K562 (cell line): ENCODE measurements around the gene MIDN. TPM values are rescaled to one million over a fixed set of nuclear protein-coding genes. Genes with fewer than 3 reads are reported as not detected.

Experiments used
- NR2C2 ChIP-seq, 2 experiments: fragments of 200-800 bp in 1 of 2; sonication (Bioruptor generic) in 1 of 2; sonication (generic) in 1 of 2; formaldehyde crosslinking in 1 of 2; IDR thresholded peaks; 2 replicates each; pipeline versions ENCODE4 v1.6.1 to v1.8.0; 2016 to 2022; ENCODE audit warnings: mild to moderate bottlenecking in 1 of 2, missing compliant biosample characterization in 1 of 2, missing genetic modification characterization in 1 of 2, missing genetic modification reagents in 1 of 2
- RB1 ChIP-seq: fragments of 450-650 bp; IDR thresholded peaks from 2 replicates; pipeline ENCODE4 v1.6.1; 2017; ENCODE audit warnings: low read depth, mild to moderate bottlenecking
- SMC3 ChIP-seq: conservative IDR thresholded peaks from 2 replicates; pipeline ENCODE4 v1.6.1; 2011; ENCODE audit warnings: low read depth, low read length, improper control_type of control experiment; ENCODE audit not compliant: insufficient read depth
- TGIF2 ChIP-seq: sonication (generic); formaldehyde crosslinking; IDR thresholded peaks from 2 replicates; pipeline ENCODE4 v1.8.1; 2022; ENCODE audit warnings: mild to moderate bottlenecking, missing genetic modification reagents, moderate library complexity
- polyA plus RNA-seq, 8 experiments: library from polyadenylated mRNA; depleted of rRNA in 4 of 8; stranded (reverse) in 5 of 8; unstranded in 3 of 8; fragments of >200 nt; fragmentation: Nextera tagmentation in 2 of 8; fragmentation: Illumina TruSeq in 1 of 8; extraction: Ambion mirVana in 2 of 8; extraction: Trizol in 1 of 8; gene quantifications; 2 replicates each; pipeline versions ENCODE4 v1.2.1 to v1.2.3, GENCODE V29; 2011 to 2014; ENCODE audit warnings: inconsistent platforms in 1 of 8, missing spikeins in 1 of 8
- total RNA-seq, 7 experiments: library from RNA; depleted of rRNA in 6 of 7; stranded (reverse); fragments of >200 nt in 6 of 7; fragmentation: Illumina TruSeq in 2 of 7; extraction: Trizol in 2 of 7; gene quantifications; 2 replicates each; pipeline versions ENCODE4 v1.2.1 to v1.2.3, GENCODE V29; 2011 to 2021; ENCODE audit warnings: low replicate concordance in 1 of 7
- TF ChIP-seq, protein P1 (sequence below): fragments of 250-450 bp; sonication (Bioruptor Pico); IDR thresholded peaks from 2 replicates; pipeline ENCODE4 v1.4.0; 2020; ENCODE audit warnings: mild to moderate bottlenecking, moderate library complexity
- TF ChIP-seq, protein P2 (sequence below), 2 experiments: IDR thresholded peaks; 2 replicates each; pipeline ENCODE4 v1.6.1; 2012; ENCODE audit warnings: improper control_type of control experiment in 2 of 2, low read depth in 2 of 2, low read length in 2 of 2, borderline replicate concordance in 1 of 2

The MIDN gene
- total and polyA plus RNA-seq, 9 of the 15 experiments (the other 6 are each of a cell fraction or from before 2014, with no cell fraction given): 0.17 to 120 (median 10.1) TPM

DNA sequence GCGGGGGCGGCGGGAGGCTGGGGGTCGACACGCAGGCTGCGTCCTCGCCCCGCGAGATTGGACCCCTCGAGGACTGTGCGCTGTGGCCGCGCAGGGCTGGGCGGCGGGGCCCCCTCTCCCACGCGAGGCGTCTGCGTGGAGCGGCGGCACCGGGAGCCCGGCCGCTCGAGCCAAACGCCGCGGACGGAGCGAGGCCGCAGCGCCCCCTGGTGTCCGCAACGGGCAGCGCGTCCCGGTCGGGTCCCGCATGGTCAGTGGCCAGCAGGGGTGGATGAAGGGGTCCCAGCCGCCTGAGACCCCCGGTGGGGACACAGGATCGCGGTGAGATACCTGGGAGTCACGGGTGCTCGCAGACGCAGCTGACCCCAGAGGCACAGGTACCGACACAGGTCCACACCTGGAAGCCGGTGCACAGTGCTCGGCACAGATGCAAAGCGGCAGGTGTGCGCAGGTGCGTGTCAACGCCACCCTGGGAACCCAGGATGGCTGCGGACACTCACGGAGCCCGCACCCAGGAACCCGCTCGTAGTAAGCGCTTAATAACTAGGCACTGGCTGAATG lies 18.6 kb downstream of the MIDN start (continued):
- TF ChIP-seq, protein P1, sequence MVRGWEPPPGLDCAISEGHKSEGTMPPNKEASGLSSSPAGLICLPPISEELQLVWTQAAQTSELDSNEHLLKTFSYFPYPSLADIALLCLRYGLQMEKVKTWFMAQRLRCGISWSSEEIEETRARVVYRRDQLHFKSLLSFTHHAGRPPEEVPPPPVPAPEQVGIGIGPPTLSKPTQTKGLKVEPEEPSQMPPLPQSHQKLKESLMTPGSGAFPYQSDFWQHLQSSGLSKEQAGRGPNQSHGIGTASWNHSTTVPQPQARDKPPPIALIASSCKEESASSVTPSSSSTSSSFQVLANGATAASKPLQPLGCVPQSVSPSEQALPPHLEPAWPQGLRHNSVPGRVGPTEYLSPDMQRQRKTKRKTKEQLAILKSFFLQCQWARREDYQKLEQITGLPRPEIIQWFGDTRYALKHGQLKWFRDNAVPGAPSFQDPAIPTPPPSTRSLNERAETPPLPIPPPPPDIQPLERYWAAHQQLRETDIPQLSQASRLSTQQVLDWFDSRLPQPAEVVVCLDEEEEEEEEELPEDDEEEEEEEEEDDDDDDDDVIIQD (CRISPR knock-in tag): no peak
- TF ChIP-seq, protein P2, sequence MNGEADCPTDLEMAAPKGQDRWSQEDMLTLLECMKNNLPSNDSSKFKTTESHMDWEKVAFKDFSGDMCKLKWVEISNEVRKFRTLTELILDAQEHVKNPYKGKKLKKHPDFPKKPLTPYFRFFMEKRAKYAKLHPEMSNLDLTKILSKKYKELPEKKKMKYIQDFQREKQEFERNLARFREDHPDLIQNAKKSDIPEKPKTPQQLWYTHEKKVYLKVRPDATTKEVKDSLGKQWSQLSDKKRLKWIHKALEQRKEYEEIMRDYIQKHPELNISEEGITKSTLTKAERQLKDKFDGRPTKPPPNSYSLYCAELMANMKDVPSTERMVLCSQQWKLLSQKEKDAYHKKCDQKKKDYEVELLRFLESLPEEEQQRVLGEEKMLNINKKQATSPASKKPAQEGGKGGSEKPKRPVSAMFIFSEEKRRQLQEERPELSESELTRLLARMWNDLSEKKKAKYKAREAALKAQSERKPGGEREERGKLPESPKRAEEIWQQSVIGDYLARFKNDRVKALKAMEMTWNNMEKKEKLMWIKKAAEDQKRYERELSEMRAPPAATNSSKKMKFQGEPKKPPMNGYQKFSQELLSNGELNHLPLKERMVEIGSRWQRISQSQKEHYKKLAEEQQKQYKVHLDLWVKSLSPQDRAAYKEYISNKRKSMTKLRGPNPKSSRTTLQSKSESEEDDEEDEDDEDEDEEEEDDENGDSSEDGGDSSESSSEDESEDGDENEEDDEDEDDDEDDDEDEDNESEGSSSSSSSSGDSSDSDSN (IDR thresholded peaks at IDR 0.05; ENCODE audit: borderline replicate concordance in 1 of 2, low read depth in 2 of 2, low read length in 2 of 2): 0 out of 4 replicates have a peak, but pooled peaks of 1 of the 2 experiments have one; percentile 29
- TF ChIP-seq SMC3 (peak; percentile 86), NR2C2 (CRISPR knock-in tag; IDR thresholded peaks at IDR 0.05) (no peak), NR2C2 (tag; IDR thresholded peaks at IDR 0.05) (peak; percentile 59; the same call in 1 of the 2 replicates), RB1 (peak; percentile 86), TGIF2 (CRISPR knock-in tag) (no peak)
